RWPE1 (cell line): ENCODE results near the gene MAN2B2.

ENCODE experiments used
- CTCF ChIA-PET: fragments of 350-600 bp; sonication (Branson Sonifier 250); formaldehyde crosslinking; extraction: SDS; loops from one replicate; lab custom pipeline; 2021; lab: Yijun Ruan, JAX
- POLR2A ChIA-PET: fragments of 400-600 bp; formaldehyde crosslinking; extraction: SDS; loops from one replicate; lab custom pipeline; 2020; ENCODE audit warnings: antibody characterized with exemption; ENCODE audit not compliant: low non-redundant PET; lab: Yijun Ruan, JAX
- DNase-seq: peaks from one replicate; pipeline ENCODE4 v3.0.0; 2012; ENCODE audit warnings: low spot score
- H3K27ac ChIP-seq: fragments of 450-650 bp; 2 replicates; pipeline ENCODE4 v1.5.1; 2017
- TF ChIP-seq, protein P1 (sequence below): fragments of 450-650 bp; conservative IDR thresholded peaks from 2 replicates; pipeline ENCODE4 v1.5.1; 2017; ENCODE audit warnings: low read depth, mild to moderate bottlenecking

The MAN2B2 gene

DNA sequence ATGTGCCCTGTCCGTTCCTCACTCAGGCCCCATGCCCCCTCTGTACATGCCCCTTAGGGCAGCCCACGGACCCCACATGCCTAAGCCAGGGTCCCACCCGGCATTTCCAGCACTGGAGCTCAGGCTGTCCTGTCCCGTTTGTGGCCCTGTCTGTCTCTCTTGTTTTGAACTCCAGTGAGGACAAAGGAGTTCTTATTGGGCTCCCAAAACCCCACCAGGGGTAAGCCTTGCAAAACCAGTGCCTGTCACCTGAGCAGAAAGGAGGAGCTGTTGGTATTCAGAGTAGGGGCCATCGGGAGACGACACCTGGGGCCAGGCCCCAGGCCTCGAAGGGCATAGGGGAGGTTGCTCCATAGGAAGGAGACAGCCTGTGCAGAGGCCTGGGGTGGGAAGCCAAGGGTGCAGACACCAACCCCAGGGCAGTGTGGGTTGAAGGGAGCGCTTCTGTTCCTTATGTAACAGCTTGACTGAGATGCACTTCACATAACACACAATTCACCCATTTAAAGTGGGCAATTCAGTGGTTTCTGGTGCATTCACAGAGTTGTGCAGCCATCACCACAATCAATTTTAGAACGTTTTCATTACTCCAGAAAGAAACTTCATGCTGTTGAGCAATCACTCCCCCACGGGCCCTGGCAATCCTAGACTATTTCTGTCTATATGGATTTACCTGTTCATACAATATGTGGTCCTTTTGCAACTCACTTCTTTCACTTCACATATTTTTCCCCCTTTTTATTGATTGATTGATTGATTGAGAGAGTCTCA lies 31.7 kb downstream of the MAN2B2 start:
- no peak overlapping the region for H3K27ac ChIP-seq
- DNase-seq = no peak
- CTCF ChIA-PET = interaction anchor here (0.6 kb wide), 1 partner anchor 33 kb away, joined by 3 read pairs; no protein-coding TSS in a partner anchor
- TF ChIP-seq, protein P1, sequence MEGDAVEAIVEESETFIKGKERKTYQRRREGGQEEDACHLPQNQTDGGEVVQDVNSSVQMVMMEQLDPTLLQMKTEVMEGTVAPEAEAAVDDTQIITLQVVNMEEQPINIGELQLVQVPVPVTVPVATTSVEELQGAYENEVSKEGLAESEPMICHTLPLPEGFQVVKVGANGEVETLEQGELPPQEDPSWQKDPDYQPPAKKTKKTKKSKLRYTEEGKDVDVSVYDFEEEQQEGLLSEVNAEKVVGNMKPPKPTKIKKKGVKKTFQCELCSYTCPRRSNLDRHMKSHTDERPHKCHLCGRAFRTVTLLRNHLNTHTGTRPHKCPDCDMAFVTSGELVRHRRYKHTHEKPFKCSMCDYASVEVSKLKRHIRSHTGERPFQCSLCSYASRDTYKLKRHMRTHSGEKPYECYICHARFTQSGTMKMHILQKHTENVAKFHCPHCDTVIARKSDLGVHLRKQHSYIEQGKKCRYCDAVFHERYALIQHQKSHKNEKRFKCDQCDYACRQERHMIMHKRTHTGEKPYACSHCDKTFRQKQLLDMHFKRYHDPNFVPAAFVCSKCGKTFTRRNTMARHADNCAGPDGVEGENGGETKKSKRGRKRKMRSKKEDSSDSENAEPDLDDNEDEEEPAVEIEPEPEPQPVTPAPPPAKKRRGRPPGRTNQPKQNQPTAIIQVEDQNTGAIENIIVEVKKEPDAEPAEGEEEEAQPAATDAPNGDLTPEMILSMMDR = no peak
- POLR2A ChIA-PET = no interaction called here

DNA sequence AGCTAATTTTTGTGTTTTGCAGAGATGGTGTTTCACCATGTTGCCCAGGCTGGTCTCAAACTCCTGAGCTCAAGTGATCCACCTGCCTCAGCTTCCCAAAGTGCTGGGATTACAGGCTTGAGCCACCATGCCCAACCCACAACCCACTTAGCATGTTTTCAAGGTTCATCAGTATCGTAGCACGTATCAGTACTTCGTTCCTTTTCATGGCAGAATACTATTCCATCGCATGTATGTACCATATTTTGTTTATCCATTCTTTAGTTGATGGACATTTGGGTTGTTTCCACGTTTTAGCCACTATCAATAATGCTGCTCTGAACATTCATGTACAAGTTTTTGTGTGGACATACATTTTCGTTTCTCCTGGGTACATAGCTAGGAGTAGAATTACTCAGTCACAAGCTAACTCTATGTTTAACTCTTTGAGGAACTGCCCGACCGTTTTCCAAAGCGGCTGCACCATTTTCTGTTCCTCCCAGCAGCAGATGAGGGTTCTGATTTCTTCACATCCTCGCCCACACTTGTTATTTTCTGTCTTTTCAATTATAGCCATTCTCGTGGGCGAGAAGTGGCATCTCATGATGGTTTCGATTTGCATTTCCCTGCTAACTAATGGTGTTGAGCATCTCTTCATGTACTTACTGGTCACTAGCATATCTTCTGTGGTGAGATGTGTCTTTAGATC lies 32.5 kb downstream of the MAN2B2 start:
- DNase-seq = no peak
- no peak overlapping the region for H3K27ac ChIP-seq
- ChIA-PET CTCF (interaction anchor here (0.6 kb wide), 1 partner anchor 33 kb away, joined by 3 read pairs; no protein-coding TSS in a partner anchor), POLR2A (no interaction called here)
- TF ChIP-seq, protein P1 = no peak

DNA sequence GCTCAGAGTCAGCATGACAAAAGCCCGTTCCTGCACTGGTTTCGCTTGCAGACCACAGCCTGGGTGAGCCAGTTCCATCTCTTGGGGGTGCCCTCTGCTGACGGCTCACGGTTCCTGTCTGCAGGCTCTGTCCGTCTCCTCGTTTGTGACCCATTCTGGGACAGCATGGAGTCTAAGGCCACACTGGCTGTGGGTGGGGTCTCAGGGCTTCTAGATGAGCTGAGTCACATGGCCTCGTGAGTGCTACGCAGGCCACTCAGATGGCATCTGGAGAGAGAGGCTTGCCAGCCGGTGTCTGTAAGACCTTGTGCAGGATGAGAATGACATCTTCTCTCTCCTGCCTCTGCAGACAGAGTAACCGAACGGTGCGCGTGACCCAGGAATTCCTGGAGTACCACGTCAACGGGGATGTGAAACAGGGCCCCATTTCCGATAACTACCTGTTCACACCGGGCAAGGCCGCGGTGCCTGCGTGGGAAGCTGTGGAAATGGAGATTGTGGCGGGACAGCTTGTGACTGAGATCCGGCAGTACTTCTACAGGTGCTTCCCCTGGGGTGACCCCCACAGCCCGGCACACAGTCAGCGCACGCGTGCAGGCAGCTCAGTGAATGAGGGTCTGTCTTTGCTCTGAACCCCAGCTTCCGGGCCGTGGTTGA lies 33.9 kb downstream of the MAN2B2 start:
- ChIA-PET CTCF (no interaction called here), POLR2A (no interaction called here)

GRCh38 chr4:6609415-6610079 lies 34.6 kb downstream of the MAN2B2 start:
- H3K27ac ChIP-seq = no peak overlapping the region
- TF ChIP-seq, protein P1 = no peak
- ChIA-PET CTCF (no interaction called here), POLR2A (no interaction called here)
- DNase-seq = no peak

More for the DNA sequence above, 33.9 kb downstream of the MAN2B2 start:
- TF ChIP-seq, protein P1 = no peak
- DNase-seq = no peak
- H3K27ac ChIP-seq = no peak overlapping the region

DNA sequence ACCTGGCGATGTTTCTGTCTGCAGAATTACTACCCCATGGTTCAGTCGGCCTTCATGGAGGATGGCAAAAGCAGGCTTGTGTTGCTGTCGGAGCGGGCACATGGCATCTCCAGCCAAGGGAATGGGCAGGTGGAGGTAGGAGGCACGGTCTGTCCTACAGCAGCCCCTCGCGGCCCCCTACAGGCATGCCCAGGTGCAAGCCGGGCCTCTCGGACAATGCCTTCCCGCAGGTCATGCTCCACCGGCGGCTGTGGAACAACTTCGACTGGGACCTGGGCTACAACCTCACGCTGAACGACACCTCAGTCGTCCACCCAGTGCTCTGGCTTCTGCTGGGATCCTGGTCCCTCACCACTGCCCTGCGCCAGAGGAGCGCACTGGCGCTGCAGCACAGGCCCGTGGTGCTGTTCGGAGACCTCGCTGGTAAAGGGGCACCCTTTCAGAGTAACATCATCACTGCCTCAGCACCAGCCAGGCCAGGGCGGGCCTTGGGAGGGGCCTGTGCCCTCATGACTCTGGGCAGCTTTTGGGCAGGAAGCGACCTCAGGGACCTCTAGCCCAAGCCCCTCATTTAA lies 36.0 kb downstream of the MAN2B2 start:
- no peak overlapping the region for H3K27ac ChIP-seq
- TF ChIP-seq, protein P1 = no peak
- no peak for DNase-seq
- ChIA-PET POLR2A (no interaction called here), CTCF (interaction anchor here (0.6 kb wide), 1 partner anchor 15 kb away, joined by 3 read pairs; no protein-coding TSS in a partner anchor)
